K562 (cell line): ENCODE data around the gene PODXL2. TPM values are rescaled to one million over a fixed set of nuclear protein-coding genes. Genes with fewer than 3 reads are reported as not detected.

Experiments
- ATAC-seq: fragments of 200-7000 bp; cut with Tn5 transposase; 3 replicates; pipeline ENCODE4 v1.9.1; 2020; ENCODE audit warnings: moderate library complexity
- BruUV-seq: library from RNA; stranded (reverse); fragments of 400-500 nt; replicated peaks from 2 replicates; lab custom pipeline; 2021; lab: Mats Ljungman, UMichigan
- CTCF ChIA-PET: fragments of 300-600 bp; formaldehyde crosslinking; extraction: SDS; loops from one replicate; lab custom pipeline; 2021; ENCODE audit warnings: low intra/inter-chr PET ratio; lab: Yijun Ruan, JAX
- POLR2A ChIA-PET: fragments of 300-600, 350-650 bp; sonication (Branson Sonifier 250); formaldehyde crosslinking; extraction: SDS; loops from one replicate; lab custom pipeline; 2021; ENCODE audit warnings: antibody characterized with exemption, inconsistent platforms; lab: Yijun Ruan, JAX
- DNase-seq, 4 experiments: peaks; one replicate each; pipeline versions ENCODE4 v3.0.0 to v3.0.0-alpha.2; 2011 to 2018; ENCODE audit warnings: low spot score in 3 of 4, mixed read lengths in 3 of 4; ENCODE audit errors: extremely low read depth in 1 of 4
- FAIRE-seq: peaks from 2 replicates; lab custom pipeline; 2011; peaks lifted over from hg19 to GRCh38; lab: Jason Lieb, UNC
- H2AFZ ChIP-seq: 2 replicates; pipeline ENCODE4 v1.6.0; 2011; ENCODE audit warnings: low read depth, low read length, control low read depth, inconsistent platforms
- H3K27ac ChIP-seq: fragments of 200-600 bp; 3 replicates; pipeline ENCODE4 v1.8.0; 2011; ENCODE audit warnings: low read depth, mild to moderate bottlenecking, control low read depth, inconsistent platforms, low read length, moderate library complexity, mixed read lengths; ENCODE audit errors: extremely low read depth
- H3K27me3 ChIP-seq, 2 experiments: fragments of 300-600 bp in 1 of 2; 2 replicates in 1 of 2; 3 replicates in 1 of 2; pipeline versions ENCODE4 v1.6.0 to v1.8.0; 2011; ENCODE audit warnings: inconsistent platforms in 2 of 2, low read length in 2 of 2, mild to moderate bottlenecking in 1 of 2, mixed read lengths in 1 of 2, moderate library complexity in 1 of 2; ENCODE audit not compliant: control insufficient read depth in 2 of 2, insufficient read depth in 2 of 2
- H3K36me3 ChIP-seq: fragments of 300-600 bp; 3 replicates; pipeline ENCODE4 v1.8.0; 2011; ENCODE audit warnings: mild to moderate bottlenecking, low read length, inconsistent platforms; ENCODE audit not compliant: control insufficient read depth, insufficient read depth
- H3K4me1 ChIP-seq, 2 experiments: fragments of 200-600 bp in 1 of 2; replicated peaks in 1 of 2; 2 replicates in 1 of 2; 3 replicates in 1 of 2; pipeline versions ENCODE4 v1.5.1 to v1.8.0; 2011; ENCODE audit warnings: inconsistent platforms in 2 of 2, low read length in 2 of 2, mild to moderate bottlenecking in 1 of 2, mixed read lengths in 1 of 2, moderate library complexity in 1 of 2; ENCODE audit not compliant: control insufficient read depth in 2 of 2, insufficient read depth in 2 of 2
- H3K4me2 ChIP-seq: 2 replicates; pipeline ENCODE4 v1.6.1; 2011; ENCODE audit warnings: low read length, control low read depth, inconsistent platforms, mixed read lengths; ENCODE audit not compliant: insufficient read depth
- H3K4me3 ChIP-seq: fragments of 200-600 bp; sonication (generic), shearing (Covaris generic); 2 replicates; pipeline ENCODE4 v1.5.1; 2016; ENCODE audit warnings: control low read depth, inconsistent platforms
- H3K79me2 ChIP-seq: fragments of 200-600 bp; 3 replicates; pipeline ENCODE4 v1.8.0; 2011; ENCODE audit warnings: low read length, inconsistent platforms; ENCODE audit not compliant: control insufficient read depth, insufficient read depth
- H3K9ac ChIP-seq, 2 experiments: 2 replicates each; pipeline versions ENCODE4 v1.6.0 to v1.6.1; 2011; ENCODE audit warnings: low read depth in 2 of 2, low read length in 2 of 2, control low read depth in 1 of 2, inconsistent platforms in 1 of 2, mild to moderate bottlenecking in 1 of 2, mixed read lengths in 1 of 2; ENCODE audit not compliant: insufficient read depth in 1 of 2
- H3K9me1 ChIP-seq: one replicate; pipeline ENCODE4 v1.6.0; 2011; ENCODE audit warnings: inconsistent platforms, mild to moderate bottlenecking, low read length, moderate library complexity; ENCODE audit not compliant: control insufficient read depth, insufficient read depth
- H3K9me3 ChIP-seq: replicated peaks from 2 replicates; pipeline ENCODE4 v1.5.1; 2011; ENCODE audit warnings: low read depth, low read length, inconsistent platforms; ENCODE audit not compliant: control insufficient read depth, insufficient read depth
- H4K20me1 ChIP-seq: replicated peaks from 2 replicates; pipeline ENCODE4 v1.6.1; 2011; ENCODE audit warnings: low read length, inconsistent platforms, mixed read lengths; ENCODE audit not compliant: control insufficient read depth, insufficient read depth
- BCL6 ChIP-seq: fragments of 250-450 bp; sonication (Bioruptor Pico); IDR thresholded peaks from 2 replicates; pipeline ENCODE4 v1.4.0; 2020
- BCOR ChIP-seq: fragments of 450-650 bp; IDR thresholded peaks from 2 replicates; pipeline ENCODE4 v1.6.1; 2016
- KLF13 ChIP-seq: fragments of 450-650 bp; IDR thresholded peaks from 2 replicates; pipeline ENCODE4 v1.6.1; 2016; ENCODE audit warnings: missing genetic modification characterization, low read depth, mild to moderate bottlenecking, missing compliant biosample characterization, moderate library complexity, borderline replicate concordance
- RBM25 ChIP-seq: fragments of 200-400 bp; formaldehyde crosslinking; IDR thresholded peaks from 2 replicates; pipeline ENCODE4 v1.6.1; 2018; ENCODE audit warnings: low read length, low read depth, moderate library complexity; ENCODE audit not compliant: severe bottlenecking
- XRCC4 ChIP-seq: IDR thresholded peaks from one replicate; pipeline ENCODE4 v1.6.1; 2011; ENCODE audit not compliant: insufficient read depth, insufficient read length; ENCODE audit errors: extremely low read depth
- ZBTB33 ChIP-seq: sonication (generic); formaldehyde crosslinking; IDR thresholded peaks from 2 replicates; pipeline ENCODE4 v1.8.1; 2023; ENCODE audit warnings: mild to moderate bottlenecking, missing genetic modification reagents
- WGBS: fragments of 100-300 bp; shearing (Covaris generic); methylation state at CpG from one replicate; pipeline ENCODE4 v1.1.6; 2016; ENCODE audit warnings: low coverage, mixed read lengths; ENCODE audit not compliant: insufficient coverage; ENCODE audit errors: missing lambda C conversion rate; 5-methylcytosine and 5-hydroxymethylcytosine counted together
- in situ Hi-C: fragments of 300-500 bp; cut with MboI; formaldehyde crosslinking; loops from 4 replicates; pipeline ENCODE4 v1.15.0; 2018; ENCODE audit warnings: inconsistent platforms, mixed read lengths
- intact Hi-C: fragments of 100-400 bp; cut with micrococcal nuclease; formaldehyde crosslinking; loops from 2 replicates; pipeline ENCODE4 v1.14.2; 2022
- polyA plus RNA-seq, 8 experiments: library from polyadenylated mRNA; depleted of rRNA in 4 of 8; stranded (reverse) in 5 of 8; unstranded in 3 of 8; fragments of >200 nt; fragmentation: Nextera tagmentation in 2 of 8; fragmentation: Illumina TruSeq in 1 of 8; extraction: Ambion mirVana in 2 of 8; extraction: Trizol in 1 of 8; gene quantifications; 2 replicates each; pipeline versions ENCODE4 v1.2.1 to v1.2.3, GENCODE V29; 2011 to 2014; ENCODE audit warnings: inconsistent platforms in 1 of 8, missing spikeins in 1 of 8
- total RNA-seq, 7 experiments: library from RNA; depleted of rRNA in 6 of 7; stranded (reverse); fragments of >200 nt in 6 of 7; fragmentation: Illumina TruSeq in 2 of 7; extraction: Trizol in 2 of 7; gene quantifications; 2 replicates each; pipeline versions ENCODE4 v1.2.1 to v1.2.3, GENCODE V29; 2011 to 2021; ENCODE audit warnings: low replicate concordance in 1 of 7

Gene PODXL2
- total and polyA plus RNA-seq, 9 of the 15 experiments (the other 6 are each of a cell fraction or from before 2014, with no cell fraction given) = 0.03 to 52.5 (median 21.9) TPM

DNA sequence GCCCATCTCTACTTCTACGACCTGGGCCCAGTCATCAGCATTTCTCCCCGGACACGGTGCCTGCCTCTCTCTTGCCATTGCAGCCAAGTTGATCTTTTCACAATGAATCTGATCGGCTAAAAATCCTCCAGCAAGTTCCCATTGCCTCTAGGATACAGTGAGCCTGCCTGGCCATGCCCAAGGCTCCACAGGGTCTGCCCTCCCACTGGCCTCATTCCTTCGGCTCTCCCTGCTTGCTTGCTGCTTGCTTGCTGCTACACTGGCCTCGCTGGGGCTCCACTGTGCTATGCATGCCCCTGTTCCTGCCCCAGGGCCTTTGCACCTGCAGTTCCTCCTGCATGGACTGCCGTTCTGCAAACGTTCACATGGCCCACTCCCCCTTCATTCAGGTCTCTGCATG, 45.8 kb downstream of the PODXL2 start:
- H3K27me3 ChIP-seq = no peaks in the 10 kb centered on the region
- no peak for FAIRE-seq
- no peak overlapping the region for H3K4me2 ChIP-seq
- no peak overlapping the region for H3K9ac ChIP-seq
- ChIA-PET POLR2A (no interaction called here), CTCF (no interaction called here)
- intact Hi-C loops = no loop called here
- no peaks in the 10 kb centered on the region for H3K79me2 ChIP-seq
- no peaks in the 10 kb centered on the region for H3K36me3 ChIP-seq
- BruUV-seq = no TSS peak
- no peak overlapping the region for H2AFZ ChIP-seq
- ATAC-seq = no peak
- no peak overlapping the region for H3K4me3 ChIP-seq
- H3K9me3 ChIP-seq = no peaks in the 10 kb centered on the region
- 36% methylated on average over 7 of the region's 8 CpGs for WGBS
- H3K9me1 ChIP-seq = no peaks in the 10 kb centered on the region
- no peak for DNase-seq
- peaks cover 0 to 45% of the 10 kb centered on the region in 2 experiments; a peak in 2 of 5 replicates for H3K4me1 ChIP-seq
- H4K20me1 ChIP-seq = 0 out of 2 replicates have a peak, but pooled peaks cover 4% of the 10 kb centered on the region
- in situ Hi-C loops = no loop called here
- H3K27ac ChIP-seq = no peak overlapping the region
- TF ChIP-seq KLF13 (no peak), BCOR (peak; percentile 59; the same call in 1 of the 2 replicates), RBM25 (peak; percentile 25), BCL6 (CRISPR knock-in tag) (no peak)
- TF ChIP-seq, all 486 proteins: peak for 2

DNA sequence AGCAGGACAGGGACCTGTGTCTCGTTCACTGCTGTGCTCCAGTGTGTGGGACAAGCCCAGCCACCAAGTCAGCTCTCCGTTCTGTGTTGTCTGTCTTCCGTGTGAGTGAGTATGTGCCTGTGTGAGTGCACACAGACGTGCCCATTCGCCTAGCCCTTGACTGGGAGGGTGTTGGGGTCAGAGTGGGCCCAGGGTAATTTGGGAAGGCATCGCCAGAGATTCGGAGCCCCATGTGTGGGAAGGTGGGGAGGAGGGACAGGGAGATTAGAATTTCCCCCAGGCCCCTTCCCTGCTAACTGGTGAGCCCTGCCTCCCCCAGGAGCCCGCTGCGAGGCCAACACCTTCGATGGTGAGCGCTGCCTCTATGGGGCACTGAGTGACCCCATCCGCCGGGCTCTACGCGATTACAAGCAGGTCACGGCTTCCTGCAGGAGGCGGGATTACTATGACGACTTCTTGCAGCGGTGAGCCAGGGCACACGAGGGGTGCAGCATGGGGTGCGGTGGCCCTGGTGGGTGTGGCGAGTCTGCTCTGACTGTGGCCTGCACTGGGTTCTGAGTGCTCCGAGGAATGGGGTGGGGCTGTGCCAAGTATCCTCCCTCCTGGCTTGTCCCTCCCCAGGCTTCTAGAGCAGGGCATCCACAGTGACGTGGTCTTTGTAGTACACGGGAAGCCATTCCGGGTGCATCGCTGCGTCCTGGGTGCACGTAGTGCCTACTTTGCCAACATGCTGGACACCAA, 46.8 kb downstream of the PODXL2 start:
- H3K27ac ChIP-seq = no peak overlapping the region
- DNase-seq (no peak), FAIRE-seq (no peak), ATAC-seq (no peak)
- ChIA-PET POLR2A (no interaction called here), CTCF (no interaction called here)
- no peaks in the 10 kb centered on the region for H3K27me3 ChIP-seq
- intact Hi-C loops = no loop called here
- BruUV-seq = no TSS peak
- H3K4me2 ChIP-seq = no peak overlapping the region
- no peaks in the 10 kb centered on the region for H3K9me1 ChIP-seq
- no peak overlapping the region for H3K9ac ChIP-seq
- peaks cover 0 to 51% of the 10 kb centered on the region in 2 experiments; a peak in 2 of 5 replicates for H3K4me1 ChIP-seq
- no peaks in the 10 kb centered on the region for H3K79me2 ChIP-seq
- no peak overlapping the region for H3K4me3 ChIP-seq
- in situ Hi-C loops = no loop called here
- no peak overlapping the region for H2AFZ ChIP-seq
- H4K20me1 ChIP-seq = 0 out of 2 replicates have a peak, but pooled peaks cover 4% of the 10 kb centered on the region
- TF ChIP-seq XRCC4 = no peak
- peak; percentile 47; the same call in 1 of the 2 replicates for TF ChIP-seq ZBTB33 (CRISPR knock-in tag)
- WGBS = 26% methylated on average over 15 of the region's 29 CpGs
- H3K36me3 ChIP-seq = no peaks in the 10 kb centered on the region
- no peaks in the 10 kb centered on the region for H3K9me3 ChIP-seq
